Measurements from ENCODE around the gene ARID5A.
"Not testable (repeated sequence)": the region's sequence is repeated elsewhere in the genome, so short reads cannot be mapped to it uniquely, and the experiment has no call there.

Gene ARID5A

GRCh38 chr2:96541398-96542152, 5.0 kb downstream of the ARID5A start:
- no peak for DNase-seq (ENCODE audit: low read depth in 2 of 2)

DNA sequence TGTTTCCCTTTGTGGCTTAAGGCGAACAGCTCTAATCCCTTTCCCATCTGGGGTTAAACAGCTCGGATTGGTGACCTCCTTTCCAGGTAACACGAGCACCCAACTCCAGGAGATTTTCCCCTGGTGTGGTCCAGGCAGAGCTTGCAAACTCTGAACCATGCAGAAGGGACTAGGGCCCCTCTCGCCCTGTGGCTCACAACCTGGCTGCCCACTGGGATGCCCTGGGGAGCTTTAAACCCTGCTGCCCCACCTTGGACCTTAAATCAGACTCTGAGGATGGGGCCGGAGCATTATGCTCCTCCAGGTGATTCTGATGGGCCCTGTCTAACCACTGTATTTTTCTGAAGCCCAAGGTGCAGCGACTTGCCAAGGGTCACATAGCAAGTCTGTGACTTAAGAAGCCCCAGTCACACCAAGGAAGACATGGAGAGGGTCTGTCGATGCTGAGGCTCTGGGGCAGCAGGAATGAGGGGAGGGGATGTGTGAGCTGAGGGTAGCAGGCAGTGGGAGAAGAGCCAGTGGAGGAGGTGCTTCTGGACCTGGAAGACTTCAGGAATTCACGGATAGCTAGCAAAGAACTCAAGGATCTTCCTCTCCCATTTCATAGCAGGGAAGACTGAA, 5.9 kb downstream of the ARID5A start:
- no peak for DNase-seq (ENCODE audit: low read depth in 2 of 2)

DNA sequence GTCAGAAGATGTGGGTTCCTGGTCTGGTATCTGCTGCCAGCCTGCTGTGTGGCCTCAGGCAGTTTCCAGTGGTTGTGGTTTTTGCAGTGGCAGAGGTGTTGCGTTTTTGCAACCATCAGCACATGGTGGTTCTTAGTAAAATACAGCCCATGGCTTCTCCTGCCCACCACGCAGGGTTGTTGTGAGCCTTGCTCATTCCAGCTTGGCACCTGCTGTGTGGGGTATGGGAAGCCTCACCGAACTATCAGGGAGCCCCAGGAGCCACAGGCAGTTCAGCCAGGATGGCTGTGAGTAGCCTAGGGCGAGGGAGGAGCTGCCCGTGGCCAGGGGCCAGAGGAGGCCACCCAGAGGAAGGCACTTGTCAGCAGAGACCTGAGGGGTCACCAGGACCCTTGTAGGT, 9.8 kb downstream of the ARID5A start:
- DNase-seq (ENCODE audit: low read depth in 2 of 2), result no peak

- no peak for DNase-seq (ENCODE audit: low read depth in 2 of 2)
Observed at GRCh38 chr2:96546797-96547196, 10.2 kb downstream of the ARID5A start.

DNA sequence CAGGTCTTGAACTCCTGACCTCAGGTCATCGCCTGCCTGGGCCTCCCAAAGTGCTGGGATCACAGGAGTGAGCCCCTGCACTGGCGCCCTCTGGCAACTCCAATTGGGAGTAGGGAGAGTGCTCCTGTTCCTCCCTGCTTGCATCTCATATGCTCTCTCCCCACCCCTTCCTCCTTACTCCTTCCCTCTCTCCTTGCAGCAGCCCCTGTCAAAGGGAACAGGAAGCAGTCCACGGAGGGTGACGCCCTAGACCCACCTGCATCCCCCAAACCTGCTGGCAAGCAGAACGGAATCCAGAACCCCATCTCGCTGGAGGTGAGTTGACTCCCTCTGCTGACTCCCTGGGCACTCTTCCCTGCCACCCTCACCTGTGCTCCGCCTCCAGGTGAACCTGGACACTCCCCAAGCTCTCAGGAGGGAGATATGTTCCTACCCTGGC, 10.7 kb downstream of the ARID5A start:
- DNase-seq (ENCODE audit: low read depth in 2 of 2), result no peak

DNA sequence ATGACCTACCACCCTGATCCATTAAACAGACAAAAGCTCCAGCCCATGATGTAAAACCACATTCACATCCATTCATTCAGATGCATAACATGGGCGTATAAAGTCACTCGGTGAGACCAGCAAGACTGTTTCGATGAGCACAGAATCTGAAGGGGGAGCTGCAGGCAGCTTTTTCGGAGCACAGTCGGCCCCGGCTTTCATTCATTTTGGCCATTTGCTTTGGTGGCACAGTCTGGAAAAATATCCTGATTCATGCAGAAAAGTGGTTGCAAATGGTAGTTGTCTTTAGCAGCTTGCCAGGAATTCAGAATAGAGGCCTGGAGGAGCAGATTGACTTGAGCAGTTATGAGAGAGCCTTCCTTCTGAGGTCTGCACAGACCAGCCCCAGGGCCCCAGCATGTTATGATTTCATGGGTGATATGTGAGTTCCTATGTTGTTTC, 11.2 kb downstream of the ARID5A start:
- DNase-seq (ENCODE audit: low read depth in 2 of 2), result no peak

- DNase-seq (ENCODE audit: low read depth in 2 of 2), result no peak
Observed at GRCh38 chr2:96548558-96549465, 12.3 kb downstream of the ARID5A start.

DNA sequence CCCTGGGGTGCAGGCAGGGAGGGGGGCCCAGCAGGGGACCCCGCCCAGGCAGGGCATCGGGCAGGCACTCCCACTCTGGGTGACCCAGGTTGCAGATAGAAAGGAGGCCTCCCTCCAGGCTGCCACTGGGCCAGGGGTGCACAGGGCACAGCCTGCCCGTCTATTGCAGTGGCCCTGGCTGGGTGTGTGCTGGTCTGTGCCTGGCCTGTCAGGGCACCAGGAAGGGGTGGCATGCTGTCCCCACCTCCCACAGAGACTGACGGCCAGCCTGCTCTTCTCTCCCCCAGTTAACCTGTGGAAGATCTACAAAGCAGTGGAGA, 12.9 kb downstream of the ARID5A start:
- DNase-seq (ENCODE audit: low read depth in 2 of 2), result no peak

DNA sequence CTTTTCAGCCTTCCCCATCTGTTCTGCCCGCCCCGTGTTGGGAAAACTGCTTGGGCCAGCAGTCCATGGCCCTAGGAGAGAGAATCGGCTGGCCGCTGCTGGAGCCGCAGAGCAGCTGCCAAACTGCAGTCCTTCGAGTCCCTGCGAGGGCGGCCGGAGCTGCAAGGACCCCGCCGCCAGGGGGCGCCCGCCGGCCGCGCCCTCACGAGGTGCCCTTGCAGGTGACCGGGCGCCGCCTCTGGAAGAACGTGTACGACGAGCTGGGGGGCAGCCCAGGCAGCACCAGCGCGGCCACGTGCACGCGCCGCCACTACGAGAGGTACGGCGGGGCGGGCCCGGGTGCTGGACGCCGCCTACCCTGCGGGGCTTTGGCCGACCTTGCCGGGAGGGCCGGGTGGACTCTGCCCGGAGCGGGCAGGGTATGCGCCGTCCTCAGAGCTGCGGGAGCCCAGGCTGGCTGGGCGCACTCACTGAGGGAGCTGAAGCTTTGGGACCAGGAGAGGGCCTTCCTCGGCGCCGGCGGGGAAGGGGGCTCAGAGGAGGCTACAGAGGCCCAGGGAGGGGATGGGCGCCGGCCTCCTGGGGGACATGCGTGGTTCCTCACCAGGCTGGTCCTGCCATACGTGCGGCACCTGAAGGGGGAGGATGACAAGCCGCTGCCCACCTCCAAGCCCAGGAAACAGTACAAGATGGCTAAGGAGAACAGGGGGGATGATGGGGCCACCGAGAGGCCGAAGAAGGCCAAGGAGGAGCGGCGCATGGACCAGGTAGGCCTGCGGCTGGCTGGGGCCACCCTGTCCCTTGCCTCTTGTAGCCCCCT, 13.6 kb downstream of the ARID5A start:
- DNase-seq (ENCODE audit: low read depth in 2 of 2), result no peak

- DNase-seq (ENCODE audit: low read depth in 2 of 2), result no peak
Observed at GRCh38 chr2:96550787-96551604, 14.4 kb downstream of the ARID5A start.

- no peak for DNase-seq (ENCODE audit: low read depth in 2 of 2)
Observed at GRCh38 chr2:96551605-96552314, 15.2 kb downstream of the ARID5A start.

- no peak for DNase-seq (ENCODE audit: low read depth in 2 of 2)
Observed at GRCh38 chr2:96552315-96553175, 16.0 kb downstream of the ARID5A start.

DNA sequence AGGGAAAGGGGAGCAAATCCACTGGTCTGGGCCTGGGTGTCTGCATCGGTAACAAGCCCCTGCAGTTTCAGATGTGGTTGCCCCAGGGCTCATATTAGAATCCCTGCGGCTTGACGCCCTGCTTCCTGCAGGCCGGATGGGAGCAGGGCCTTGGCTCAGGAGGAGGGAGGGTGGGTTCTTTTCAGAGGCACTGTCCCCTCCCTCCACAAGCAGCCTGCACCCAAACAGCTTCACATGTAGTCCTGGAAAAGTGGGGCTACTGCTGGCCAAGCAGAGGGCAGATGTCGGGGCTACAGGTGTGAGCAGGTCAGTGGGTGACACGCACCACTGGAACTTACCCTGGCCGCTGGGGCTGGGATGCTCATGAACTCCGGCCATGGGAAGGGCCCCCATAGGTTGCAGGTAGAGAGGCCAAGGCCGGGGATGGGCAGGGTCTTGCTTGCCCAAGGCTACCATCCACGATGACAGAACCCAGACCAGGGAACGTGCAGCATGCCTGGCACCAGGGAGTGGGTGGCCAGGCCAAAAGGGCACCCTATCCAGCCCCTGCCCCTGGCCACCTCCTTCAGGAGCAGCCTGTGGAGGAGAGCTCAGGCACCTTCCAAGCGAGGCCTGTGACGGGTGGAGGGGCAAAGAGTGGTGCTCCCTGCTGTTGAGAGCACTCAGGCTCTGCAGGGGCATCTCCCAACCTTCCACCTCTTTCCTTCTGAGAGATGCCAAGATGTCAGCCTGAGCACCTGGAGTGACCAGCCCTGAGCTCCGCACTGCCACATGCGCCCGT, 16.8 kb downstream of the ARID5A start:
- no peak for DNase-seq (ENCODE audit: low read depth in 2 of 2)

DNA sequence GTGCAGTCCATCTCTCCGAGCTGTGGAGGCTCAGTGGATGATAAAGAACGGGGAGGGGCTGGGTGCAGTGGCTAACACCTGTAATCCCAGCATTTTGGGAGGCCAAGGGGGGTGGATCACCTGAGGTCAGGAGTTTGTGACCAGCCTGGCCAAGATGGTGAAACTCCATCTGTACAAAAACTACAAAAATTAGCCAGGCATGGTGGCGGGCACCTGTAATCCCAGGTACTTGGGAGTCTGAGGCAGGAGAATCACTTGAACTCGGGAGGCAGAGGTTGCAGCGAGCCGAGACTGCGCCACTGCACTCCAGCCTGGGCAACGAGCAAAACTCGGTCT, 17.4 kb downstream of the ARID5A start:
- not testable (repeated sequence) for DNase-seq (ENCODE audit: low read depth in 2 of 2)

- DNase-seq (ENCODE audit: low read depth in 2 of 2), result peak in 1 of 2 donors; percentile 59
Observed at GRCh38 chr2:96554293-96555145, 18.0 kb downstream of the ARID5A start.

DNA sequence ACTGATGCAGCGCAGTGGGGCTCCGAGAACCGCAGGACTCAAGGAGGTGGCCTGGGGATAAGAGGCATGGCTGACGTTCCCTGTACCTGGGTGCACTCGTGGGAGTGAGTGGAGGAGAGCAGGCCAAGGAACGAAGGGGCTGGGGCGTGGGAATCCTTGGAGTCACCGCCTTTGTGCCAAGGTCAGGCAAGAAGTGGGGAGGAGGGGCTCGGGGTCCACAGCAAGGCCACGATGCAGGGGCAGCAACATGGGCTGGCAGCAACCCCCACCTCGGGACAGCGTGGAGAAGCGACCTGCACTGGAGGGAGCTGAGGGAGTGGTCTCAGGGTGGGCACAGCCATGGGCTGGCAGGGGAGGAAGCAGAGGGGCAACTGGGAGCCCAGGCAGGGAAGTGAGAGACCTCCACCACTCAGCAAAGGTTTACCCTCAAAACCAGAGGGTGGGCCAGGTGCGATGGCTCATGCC, 18.6 kb downstream of the ARID5A start:
- DNase-seq (ENCODE audit: low read depth in 2 of 2), result no peak
